ENCODE data around the gene LRIT1. TPM values are rescaled to one million over a fixed set of nuclear protein-coding genes. Genes with fewer than 3 reads are reported as not detected.

LRIT1 gene
- total RNA-seq, 1 experiment from 2014 or later = not detected

DNA sequence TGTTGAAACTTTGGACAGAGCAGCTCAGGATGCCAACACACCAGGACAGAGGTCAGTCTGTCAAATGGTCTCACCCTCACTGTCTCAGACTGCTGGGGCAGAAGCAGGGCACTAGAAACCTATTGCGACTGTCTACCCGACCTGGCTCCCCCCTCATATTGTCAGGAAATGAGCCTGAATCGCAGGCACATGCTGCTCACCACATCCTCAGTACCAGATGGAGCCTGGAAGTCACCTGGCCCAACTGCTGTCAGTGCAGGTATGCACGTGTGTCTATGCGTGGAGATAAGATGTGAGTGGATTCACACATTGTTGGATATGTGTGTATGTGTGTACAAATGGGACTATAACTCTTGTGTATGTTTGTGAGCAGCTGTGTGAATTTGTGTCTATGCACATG, 50.2 kb downstream of the LRIT1 start:
- ATAC-seq = no peak
- peaks cover 4% of the 10 kb centered on the region; the same call in 1 of the 2 replicates for H3K27me3 ChIP-seq (ENCODE audit: insufficient read depth, low read length)
- no peaks in the 10 kb centered on the region for H3K36me3 ChIP-seq (ENCODE audit: control insufficient read depth in 1 of 2, insufficient read depth in 2 of 2, low read length in 2 of 2)
- H3K9me2 ChIP-seq (ENCODE audit: insufficient read depth) = no peaks in the 10 kb centered on the region
- H3K27ac ChIP-seq (ENCODE audit: low read depth, low read length) = no peak overlapping the region
- H4K20me1 ChIP-seq (ENCODE audit: insufficient read depth) = no peaks in the 10 kb centered on the region
- no peak overlapping the region for H3K4me3 ChIP-seq (replicated peaks in 1 of 2; ENCODE audit: low read depth in 1 of 2, low read length in 2 of 2)
- H3K9me3 ChIP-seq (ENCODE audit: control insufficient read depth in 1 of 2, insufficient read depth in 1 of 2, low read depth in 1 of 2, low read length in 2 of 2) = no peaks in the 10 kb centered on the region
- H3K4me2 ChIP-seq (ENCODE audit: low read length) = no peak overlapping the region
- TF ChIP-seq FOSL1 (IDR thresholded peaks at IDR 0.05; ENCODE audit: low read depth) (no peak), POLR2AphosphoS5 (IDR thresholded peaks at IDR 0.05; ENCODE audit: low read depth, low read length) (no peak), ZNF274 (IDR thresholded peaks at IDR 0.05; ENCODE audit: low read depth, low read length) (no peak), RAD21 (IDR thresholded peaks at IDR 0.05; ENCODE audit: low read depth) (no peak), POLR2A (IDR thresholded peaks at IDR 0.05; ENCODE audit: borderline replicate concordance, extremely low read depth, insufficient read depth, insufficient read length) (no peak)
- TF ChIP-seq, protein P1, sequence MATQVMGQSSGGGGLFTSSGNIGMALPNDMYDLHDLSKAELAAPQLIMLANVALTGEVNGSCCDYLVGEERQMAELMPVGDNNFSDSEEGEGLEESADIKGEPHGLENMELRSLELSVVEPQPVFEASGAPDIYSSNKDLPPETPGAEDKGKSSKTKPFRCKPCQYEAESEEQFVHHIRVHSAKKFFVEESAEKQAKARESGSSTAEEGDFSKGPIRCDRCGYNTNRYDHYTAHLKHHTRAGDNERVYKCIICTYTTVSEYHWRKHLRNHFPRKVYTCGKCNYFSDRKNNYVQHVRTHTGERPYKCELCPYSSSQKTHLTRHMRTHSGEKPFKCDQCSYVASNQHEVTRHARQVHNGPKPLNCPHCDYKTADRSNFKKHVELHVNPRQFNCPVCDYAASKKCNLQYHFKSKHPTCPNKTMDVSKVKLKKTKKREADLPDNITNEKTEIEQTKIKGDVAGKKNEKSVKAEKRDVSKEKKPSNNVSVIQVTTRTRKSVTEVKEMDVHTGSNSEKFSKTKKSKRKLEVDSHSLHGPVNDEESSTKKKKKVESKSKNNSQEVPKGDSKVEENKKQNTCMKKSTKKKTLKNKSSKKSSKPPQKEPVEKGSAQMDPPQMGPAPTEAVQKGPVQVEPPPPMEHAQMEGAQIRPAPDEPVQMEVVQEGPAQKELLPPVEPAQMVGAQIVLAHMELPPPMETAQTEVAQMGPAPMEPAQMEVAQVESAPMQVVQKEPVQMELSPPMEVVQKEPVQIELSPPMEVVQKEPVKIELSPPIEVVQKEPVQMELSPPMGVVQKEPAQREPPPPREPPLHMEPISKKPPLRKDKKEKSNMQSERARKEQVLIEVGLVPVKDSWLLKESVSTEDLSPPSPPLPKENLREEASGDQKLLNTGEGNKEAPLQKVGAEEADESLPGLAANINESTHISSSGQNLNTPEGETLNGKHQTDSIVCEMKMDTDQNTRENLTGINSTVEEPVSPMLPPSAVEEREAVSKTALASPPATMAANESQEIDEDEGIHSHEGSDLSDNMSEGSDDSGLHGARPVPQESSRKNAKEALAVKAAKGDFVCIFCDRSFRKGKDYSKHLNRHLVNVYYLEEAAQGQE (IDR thresholded peaks at IDR 0.05; ENCODE audit: low read depth) = no peak
- ChIA-PET RAD21 (ENCODE audit: low non-redundant PET in 1 of 2, low total read pairs in 2 of 2, uncharacterized antibody in 2 of 2, unreplicated experiment in 2 of 2) (no interaction called here), CTCF (interaction anchor here (1.8 kb wide), 1 partner anchor 14 kb away, joined by 5 read pairs; no protein-coding TSS in a partner anchor), POLR2A (no interaction called here)
- H2AFZ ChIP-seq (ENCODE audit: low read depth, low read length, poor library complexity, severe bottlenecking) = no peak overlapping the region
- no TSS peak for BruUV-seq (replicated peaks)
- H3K79me2 ChIP-seq (ENCODE audit: insufficient read depth, low read length) = no peaks in the 10 kb centered on the region
- intact Hi-C loops (cut with micrococcal nuclease) = no loop called here
- no peaks in the 10 kb centered on the region for H3K4me1 ChIP-seq (ENCODE audit: control insufficient read depth in 1 of 2, insufficient read depth in 2 of 2, low read length in 2 of 2)
- H3K9ac ChIP-seq (ENCODE audit: low read length) = no peak overlapping the region
- DNase-seq (ENCODE audit: low read depth, low spot score) = no peak

DNA sequence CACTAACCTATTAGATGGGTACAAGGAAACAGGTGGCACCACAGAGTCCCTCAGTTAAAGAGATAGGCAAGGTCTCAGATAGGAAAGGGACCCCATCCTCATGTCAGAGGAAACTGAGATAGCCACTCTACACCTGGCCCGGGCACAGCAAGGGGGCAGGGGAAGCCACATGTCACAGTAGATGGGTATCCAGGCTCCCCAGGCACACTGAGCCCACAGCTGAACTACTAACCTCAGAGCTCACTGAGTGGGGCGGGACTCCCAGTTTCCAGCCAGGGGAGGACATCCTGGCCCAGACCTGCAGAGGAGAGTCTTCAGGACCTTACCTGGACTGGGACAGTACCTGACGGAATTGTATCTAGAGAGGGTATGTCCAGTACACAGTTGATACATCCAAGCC, 50.7 kb downstream of the LRIT1 start:
- ChIA-PET POLR2A (no interaction called here), CTCF (interaction anchor here (1.8 kb wide), 1 partner anchor 15 kb away, joined by 5 read pairs; no protein-coding TSS in a partner anchor), RAD21 (ENCODE audit: low non-redundant PET in 1 of 2, low total read pairs in 2 of 2, uncharacterized antibody in 2 of 2, unreplicated experiment in 2 of 2) (no interaction called here)
- Histone ChIP-seq H3K4me2 (ENCODE audit: low read length) (no peak overlapping the region), H3K4me1 (ENCODE audit: control insufficient read depth in 1 of 2, insufficient read depth in 2 of 2, low read length in 2 of 2) (no peaks in the 10 kb centered on the region), H3K79me2 (ENCODE audit: insufficient read depth, low read length) (no peaks in the 10 kb centered on the region), H3K9ac (ENCODE audit: low read length) (no peak overlapping the region), H3K27ac (ENCODE audit: low read depth, low read length) (no peak overlapping the region), H3K4me3 (replicated peaks in 1 of 2; ENCODE audit: low read depth in 1 of 2, low read length in 2 of 2) (no peak overlapping the region), H3K27me3 (ENCODE audit: insufficient read depth, low read length) (no peaks in the 10 kb centered on the region), H2AFZ (ENCODE audit: low read depth, low read length, poor library complexity, severe bottlenecking) (no peak overlapping the region), H3K36me3 (ENCODE audit: control insufficient read depth in 1 of 2, insufficient read depth in 2 of 2, low read length in 2 of 2) (no peaks in the 10 kb centered on the region), H3K9me2 (ENCODE audit: insufficient read depth) (no peaks in the 10 kb centered on the region), H4K20me1 (ENCODE audit: insufficient read depth) (no peaks in the 10 kb centered on the region), H3K9me3 (ENCODE audit: control insufficient read depth in 1 of 2, insufficient read depth in 1 of 2, low read depth in 1 of 2, low read length in 2 of 2) (no peaks in the 10 kb centered on the region)
- DNase-seq (ENCODE audit: low read depth, low spot score) (no peak), ATAC-seq (no peak)
- BruUV-seq (replicated peaks) = no TSS peak
- intact Hi-C loops (cut with micrococcal nuclease) = no loop called here
- TF ChIP-seq SRF (IDR thresholded peaks at IDR 0.05; ENCODE audit: low read depth) = no peak
- no peak for TF ChIP-seq EZH2 (IDR thresholded peaks at IDR 0.05)
- TF ChIP-seq RAD21 (IDR thresholded peaks at IDR 0.05; ENCODE audit: low read depth) = no peak
- TF ChIP-seq, protein P1 (IDR thresholded peaks at IDR 0.05; ENCODE audit: low read depth) = no peak
- TF ChIP-seq EGR1 (IDR thresholded peaks at IDR 0.05; ENCODE audit: low read depth) = no peak
- no peak for TF ChIP-seq ZFX (IDR thresholded peaks at IDR 0.05)
- no peak for TF ChIP-seq CBX3 (IDR thresholded peaks at IDR 0.05; ENCODE audit: low read depth)
- TF ChIP-seq CEBPB (IDR thresholded peaks at IDR 0.05; ENCODE audit: low read depth) = no peak
- no peak for TF ChIP-seq YY1 (IDR thresholded peaks at IDR 0.05; ENCODE audit: extremely low read depth, insufficient replicate concordance, low read depth, low read length)
- TF ChIP-seq JUND (IDR thresholded peaks at IDR 0.05) = no peak
- TF ChIP-seq, protein P2, sequence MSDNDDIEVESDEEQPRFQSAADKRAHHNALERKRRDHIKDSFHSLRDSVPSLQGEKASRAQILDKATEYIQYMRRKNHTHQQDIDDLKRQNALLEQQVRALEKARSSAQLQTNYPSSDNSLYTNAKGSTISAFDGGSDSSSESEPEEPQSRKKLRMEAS (IDR thresholded peaks at IDR 0.05) = no peak

Measured in HCT116 (cell line).